Measurements from ENCODE around the gene KCTD5.
"Not testable (repeated sequence)": the region's sequence is repeated elsewhere in the genome, so short reads cannot be mapped to it uniquely, and the experiment has no call there.

The KCTD5 gene

GRCh38 chr16:2682209-2683021 lies at the start of gene KCTD5:
Gene KCTD5, plus strand, starts transcription at chr16:2682523. Its CDS starts 26 bp downstream, at chr16:2682549.
- peak; percentile 97 for DNase-seq (ENCODE audit: low spot score)

- DNase-seq (ENCODE audit: low spot score), result not testable (repeated sequence)
Measured at GRCh38 chr16:2639071-2639721, 43.1 kb upstream of the KCTD5 start.

GRCh38 chr16:2639722-2640072 lies 42.6 kb upstream of the KCTD5 start:
- DNase-seq (ENCODE audit: low spot score), result not testable (repeated sequence)

- DNase-seq (ENCODE audit: low spot score), result not testable (repeated sequence)
Measured at GRCh38 chr16:2642561-2642960, 39.8 kb upstream of the KCTD5 start.

- not testable (repeated sequence) for DNase-seq (ENCODE audit: low spot score)
Measured at GRCh38 chr16:2644754-2645453, 37.4 kb upstream of the KCTD5 start.

- not testable (repeated sequence) for DNase-seq (ENCODE audit: low spot score)
Measured at GRCh38 chr16:2651268-2651871, 31.0 kb upstream of the KCTD5 start.

GRCh38 chr16:2653915-2654314 lies 28.4 kb upstream of the KCTD5 start:
- DNase-seq (ENCODE audit: low spot score), result not testable (repeated sequence)

GRCh38 chr16:2654949-2655348 lies 27.4 kb upstream of the KCTD5 start:
- DNase-seq (ENCODE audit: low spot score), result not testable (repeated sequence)

- DNase-seq (ENCODE audit: low spot score), result no peak
Measured at GRCh38 chr16:2656985-2657384, 25.3 kb upstream of the KCTD5 start.

- DNase-seq (ENCODE audit: low spot score), result not testable (repeated sequence)
Measured at GRCh38 chr16:2657803-2658202, 24.5 kb upstream of the KCTD5 start.

GRCh38 chr16:2659560-2659959 lies 22.8 kb upstream of the KCTD5 start:
- DNase-seq (ENCODE audit: low spot score), result not testable (repeated sequence)

- DNase-seq (ENCODE audit: low spot score), result not testable (repeated sequence)
Measured at GRCh38 chr16:2660014-2660662, 22.2 kb upstream of the KCTD5 start.

- not testable (repeated sequence) for DNase-seq (ENCODE audit: low spot score)
Measured at GRCh38 chr16:2660755-2661373, 21.5 kb upstream of the KCTD5 start.

GRCh38 chr16:2663553-2664546 lies 18.5 kb upstream of the KCTD5 start:
- no peak for DNase-seq (ENCODE audit: low spot score)

- no peak for DNase-seq (ENCODE audit: low spot score)
Measured at GRCh38 chr16:2664574-2664982, 17.7 kb upstream of the KCTD5 start.

GRCh38 chr16:2666671-2667070 lies 15.7 kb upstream of the KCTD5 start:
- not testable (repeated sequence) for DNase-seq (ENCODE audit: low spot score)

GRCh38 chr16:2669587-2669986 lies 12.7 kb upstream of the KCTD5 start:
- DNase-seq (ENCODE audit: low spot score), result not testable (repeated sequence)

- not testable (repeated sequence) for DNase-seq (ENCODE audit: low spot score)
Measured at GRCh38 chr16:2670017-2670416, 12.3 kb upstream of the KCTD5 start.

- DNase-seq (ENCODE audit: low spot score), result not testable (repeated sequence)
Measured at GRCh38 chr16:2671193-2671592, 11.1 kb upstream of the KCTD5 start.

GRCh38 chr16:2671741-2672140 lies 10.6 kb upstream of the KCTD5 start:
- DNase-seq (ENCODE audit: low spot score), result no peak

Data from left forelimb (tissue), 1 donor.